Activated CD8-positive, alpha-beta T cell treated with anti-CD3 and anti-CD28 coated beads, Interleukin-2, amount 10 ng/mL, durations not matched to agents 7 days and 5 days (primary cell): ENCODE data around the gene ATRNL1. TPM values are rescaled to one million over a fixed set of nuclear protein-coding genes. Genes with fewer than 3 reads are reported as not detected.
"Not testable (repeated sequence)": the region's sequence is repeated elsewhere in the genome, so short reads cannot be mapped to it uniquely, and the experiment has no call there.

ENCODE experiments used
- ATAC-seq: fragments of 150-1000 bp; cut with Tn5 transposase; one replicate; pipeline ENCODE4 v1.10.0; 2021; ENCODE audit warnings: moderate library complexity
- CTCF ChIA-PET: fragments of 350-600 bp; sonication (Branson Sonifier 250); formaldehyde crosslinking; loops from one replicate; lab custom pipeline; 2021; ENCODE audit warnings: antibody characterized with exemption; lab: Charles Lee
- POLR2A ChIA-PET: fragments of 350-600 bp; sonication (Branson Sonifier 250); formaldehyde crosslinking; loops from one replicate; lab custom pipeline; 2021; ENCODE audit warnings: antibody characterized with exemption; lab: Charles Lee
- DNase-seq: peaks from one replicate; pipeline ENCODE4 v3.0.0-alpha.2; 2020
- H3K27ac Mint-ChIP-seq: one replicate; pipeline ENCODE4 v1.8.0; 2021; ENCODE audit warnings: mild to moderate bottlenecking, mixed read lengths
- H3K27me3 Mint-ChIP-seq: one replicate; pipeline ENCODE4 v1.8.0; 2021; ENCODE audit warnings: low read depth, mixed read lengths
- H3K36me3 Mint-ChIP-seq: one replicate; pipeline ENCODE4 v1.8.0; 2021; ENCODE audit warnings: low read depth, mixed read lengths
- H3K4me1 Mint-ChIP-seq: one replicate; pipeline ENCODE4 v1.8.0; 2021; ENCODE audit warnings: low read depth, mixed read lengths
- H3K4me3 Mint-ChIP-seq: one replicate; pipeline ENCODE4 v1.8.0; 2021; ENCODE audit warnings: mild to moderate bottlenecking, mixed read lengths
- H3K9me3 Mint-ChIP-seq: one replicate; pipeline ENCODE4 v1.8.0; 2022; ENCODE audit warnings: mixed read lengths; ENCODE audit not compliant: insufficient read depth
- total RNA-seq, 2 experiments: library from RNA; stranded (reverse); gene quantifications; one replicate each; pipeline ENCODE4 v1.2.3, GENCODE V29; 2021

Gene ATRNL1
- total RNA-seq, 2 experiments from 2014 or later: not detected

DNA sequence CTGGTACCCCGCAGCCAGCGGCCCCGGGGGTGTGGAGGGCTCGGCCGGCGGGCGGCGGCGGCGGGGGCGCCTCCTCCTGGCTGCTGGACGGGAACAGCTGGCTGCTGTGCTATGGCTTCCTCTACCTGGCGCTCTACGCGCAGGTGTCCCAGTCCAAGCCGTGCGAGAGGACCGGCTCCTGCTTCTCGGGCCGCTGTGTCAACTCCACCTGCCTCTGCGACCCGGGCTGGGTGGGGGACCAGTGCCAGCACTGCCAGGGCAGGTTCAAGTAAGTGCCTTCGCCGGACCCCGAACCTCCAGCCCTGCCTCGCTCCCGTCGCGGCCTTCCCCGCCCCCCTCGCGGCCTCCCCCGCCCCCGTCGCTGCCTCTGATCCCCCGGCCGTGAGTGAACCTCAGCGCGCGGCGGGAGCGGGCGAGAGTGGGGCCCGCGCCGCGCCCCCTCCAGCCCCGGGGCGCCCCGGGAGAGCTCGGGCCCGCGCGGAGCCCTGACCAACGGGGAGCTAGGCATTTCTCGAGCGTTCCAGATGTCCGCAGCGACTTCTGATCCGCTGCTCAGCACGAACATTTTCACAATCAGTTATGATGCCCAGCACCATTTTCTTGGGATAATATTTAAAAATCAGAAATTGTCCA lies 727 bp downstream of the ATRNL1 start:
- H3K27me3 Mint-ChIP-seq: peaks cover 43% of the 10 kb centered on the region
- H3K4me1 Mint-ChIP-seq: peaks cover 7% of the 10 kb centered on the region
- ChIA-PET CTCF (no interaction called here), POLR2A (no interaction called here)
- H3K27ac Mint-ChIP-seq: no peak overlapping the region
- no peak overlapping the region for H3K4me3 Mint-ChIP-seq
- no peaks in the 10 kb centered on the region for H3K9me3 Mint-ChIP-seq
- no peak for DNase-seq
- no peaks in the 10 kb centered on the region for H3K36me3 Mint-ChIP-seq
- peak; percentile 47 for ATAC-seq

DNA sequence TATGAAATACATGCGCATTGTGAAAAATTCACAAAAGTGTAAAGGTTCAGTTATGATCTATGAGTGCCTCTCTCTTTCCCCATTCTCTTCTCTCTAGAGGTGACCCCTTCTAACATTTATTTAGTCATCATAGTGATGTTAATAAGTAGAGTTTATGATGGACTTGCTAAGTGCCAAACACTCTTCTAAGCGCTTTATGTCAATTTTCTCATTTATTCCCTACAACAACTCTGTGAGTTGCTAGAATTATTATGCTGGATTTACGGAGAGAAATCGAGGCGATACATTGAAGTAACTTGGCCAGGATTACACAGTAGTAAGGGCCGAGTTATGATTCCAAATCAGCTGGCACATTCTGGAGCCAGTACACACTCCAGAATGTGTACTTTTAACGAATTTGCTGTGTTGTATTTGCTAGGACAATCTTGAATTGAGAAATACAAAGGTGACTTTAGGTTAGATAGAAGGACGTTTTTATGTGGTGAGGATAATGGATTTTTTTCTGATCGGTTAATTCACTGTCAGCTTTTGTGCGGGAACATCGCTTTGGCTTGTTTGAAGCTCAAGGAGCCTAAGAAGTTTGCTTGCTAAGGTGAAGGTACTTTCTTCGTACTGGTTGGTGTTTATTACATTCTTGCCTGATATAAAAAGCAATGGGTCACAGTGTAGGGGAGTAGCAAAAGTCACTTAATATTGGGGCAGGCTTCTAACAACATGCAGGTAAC lies 1.4 kb downstream of the ATRNL1 start:
- no peak overlapping the region for H3K27ac Mint-ChIP-seq
- POLR2A ChIA-PET: no interaction called here
- H3K4me1 Mint-ChIP-seq: peaks cover 7% of the 10 kb centered on the region

GRCh38 chr10:115095758-115096157 lies 2.6 kb downstream of the ATRNL1 start:
- no peaks in the 10 kb centered on the region for H3K9me3 Mint-ChIP-seq
- ChIA-PET CTCF (interaction anchor here (1.2 to 1.4 kb wide), 2 partner anchors 216 to 219 kb away, joined by 3 to 5 read pairs; no protein-coding TSS in a partner anchor), POLR2A (no interaction called here)
- no peaks in the 10 kb centered on the region for H3K36me3 Mint-ChIP-seq
- H3K27ac Mint-ChIP-seq: no peak overlapping the region
- no peak for DNase-seq
- peaks cover 45% of the 10 kb centered on the region for H3K27me3 Mint-ChIP-seq
- no peak for ATAC-seq
- no peak overlapping the region for H3K4me3 Mint-ChIP-seq
- H3K4me1 Mint-ChIP-seq: peaks cover 7% of the 10 kb centered on the region

More for the DNA sequence above, 1.4 kb downstream of the ATRNL1 start:
- peaks cover 43% of the 10 kb centered on the region for H3K27me3 Mint-ChIP-seq
- no peaks in the 10 kb centered on the region for H3K36me3 Mint-ChIP-seq
- H3K9me3 Mint-ChIP-seq: no peaks in the 10 kb centered on the region
- CTCF ChIA-PET: no interaction called here
- no peak for DNase-seq
- H3K4me3 Mint-ChIP-seq: no peak overlapping the region
- ATAC-seq: no peak

DNA sequence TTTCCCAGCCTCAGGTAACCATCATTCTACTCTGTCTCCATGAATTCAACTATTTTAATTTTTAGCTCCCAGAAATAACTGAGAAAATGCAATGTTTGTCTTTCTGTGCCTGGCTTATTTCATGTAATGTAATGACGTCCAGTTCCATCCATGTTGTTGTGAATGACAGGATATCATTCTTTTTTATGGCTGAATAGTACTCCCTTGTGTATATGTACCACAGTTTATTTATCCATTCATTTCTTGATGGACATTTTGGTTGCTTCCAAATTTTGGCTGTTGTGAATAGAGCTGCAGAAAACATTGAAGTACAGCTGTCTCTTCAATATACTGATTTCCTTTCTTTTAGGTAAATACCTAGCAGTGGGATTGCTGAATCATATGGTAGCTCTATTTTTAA lies 10.5 kb downstream of the ATRNL1 start:
- Mint-ChIP-seq H3K27ac (no peak overlapping the region), H3K36me3 (no peaks in the 10 kb centered on the region), H3K9me3 (peaks cover 15% of the 10 kb centered on the region), H3K27me3 (peaks cover 17% of the 10 kb centered on the region), H3K4me1 (no peaks in the 10 kb centered on the region), H3K4me3 (no peak overlapping the region)
- DNase-seq (no peak), ATAC-seq (no peak)
- ChIA-PET POLR2A (no interaction called here), CTCF (no interaction called here)

DNA sequence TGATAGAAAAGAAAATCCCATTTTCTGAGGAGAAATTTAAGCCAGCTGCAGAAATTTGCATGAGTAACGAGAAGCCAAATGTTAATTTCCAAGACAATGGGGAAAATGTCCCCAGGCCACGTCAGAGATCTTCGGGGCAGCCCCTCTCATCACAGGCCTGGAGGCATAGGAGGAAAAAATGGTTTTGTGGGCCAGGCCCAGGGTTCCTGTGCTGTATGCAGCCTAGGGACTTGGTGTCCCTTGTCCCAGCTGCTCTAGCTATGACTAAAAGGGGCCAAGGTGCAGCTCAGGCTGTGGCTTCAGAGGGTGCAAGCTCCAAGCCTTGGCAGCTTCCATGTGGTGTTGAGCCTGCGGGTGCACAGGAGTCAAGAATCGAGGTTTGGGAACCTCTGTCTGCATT lies 12.2 kb downstream of the ATRNL1 start:
- ATAC-seq, DNase-seq, H3K4me1 Mint-ChIP-seq, CTCF ChIA-PET, H3K4me3 Mint-ChIP-seq, POLR2A ChIA-PET, H3K27ac Mint-ChIP-seq, H3K36me3 Mint-ChIP-seq: not testable (repeated sequence)
- peaks cover 11% of the 10 kb centered on the region for H3K27me3 Mint-ChIP-seq
- H3K9me3 Mint-ChIP-seq: peaks cover 15% of the 10 kb centered on the region

GRCh38 chr10:115107830-115108229 lies 14.7 kb downstream of the ATRNL1 start:
- POLR2A ChIA-PET: no interaction called here
- no peak overlapping the region for H3K27ac Mint-ChIP-seq
- H3K4me3 Mint-ChIP-seq: no peak overlapping the region
- peaks cover 15% of the 10 kb centered on the region for H3K9me3 Mint-ChIP-seq
- no peak for ATAC-seq
- CTCF ChIA-PET: no interaction called here
- no peak for DNase-seq
- no peaks in the 10 kb centered on the region for H3K4me1 Mint-ChIP-seq
- H3K27me3 Mint-ChIP-seq: peaks cover 5% of the 10 kb centered on the region
- no peaks in the 10 kb centered on the region for H3K36me3 Mint-ChIP-seq

DNA sequence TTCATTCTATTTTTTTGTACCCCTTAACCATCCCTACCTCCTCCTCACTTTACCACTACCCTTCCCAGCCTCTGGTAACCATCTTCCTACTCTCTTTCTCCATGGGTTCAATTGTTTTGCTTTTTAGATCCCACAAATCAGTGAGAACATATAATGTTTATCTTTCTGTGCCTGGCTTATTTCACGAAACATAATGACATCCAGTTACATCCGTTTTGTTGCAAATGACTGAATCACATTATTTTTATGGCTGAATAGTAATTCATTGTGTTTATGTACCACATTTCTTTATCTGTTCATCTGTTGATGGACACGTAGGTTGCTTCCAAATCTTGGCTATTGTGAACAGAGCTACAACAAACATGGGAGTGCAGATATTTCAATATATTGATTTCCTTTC lies 24.1 kb downstream of the ATRNL1 start:
- H3K27ac Mint-ChIP-seq: no peak overlapping the region
- no peaks in the 10 kb centered on the region for H3K36me3 Mint-ChIP-seq
- H3K4me3 Mint-ChIP-seq: no peak overlapping the region
- peaks cover 12% of the 10 kb centered on the region for H3K27me3 Mint-ChIP-seq
- ChIA-PET CTCF (no interaction called here), POLR2A (no interaction called here)
- no peaks in the 10 kb centered on the region for H3K4me1 Mint-ChIP-seq
- DNase-seq (no peak), ATAC-seq (no peak)
- H3K9me3 Mint-ChIP-seq: no peaks in the 10 kb centered on the region

GRCh38 chr10:115118346-115118745 lies 25.2 kb downstream of the ATRNL1 start:
- DNase-seq (no peak), ATAC-seq (no peak)
- ChIA-PET CTCF (no interaction called here), POLR2A (no interaction called here)
- Mint-ChIP-seq H3K27ac (no peak overlapping the region), H3K4me3 (no peak overlapping the region), H3K4me1 (no peaks in the 10 kb centered on the region), H3K36me3 (no peaks in the 10 kb centered on the region), H3K9me3 (no peaks in the 10 kb centered on the region), H3K27me3 (peaks cover 10% of the 10 kb centered on the region)

GRCh38 chr10:115125505-115125904 lies 32.3 kb downstream of the ATRNL1 start:
- H3K36me3 Mint-ChIP-seq: no peaks in the 10 kb centered on the region
- H3K9me3 Mint-ChIP-seq: no peaks in the 10 kb centered on the region
- POLR2A ChIA-PET: no interaction called here
- ATAC-seq: no peak
- CTCF ChIA-PET: no interaction called here
- no peak overlapping the region for H3K27ac Mint-ChIP-seq
- no peaks in the 10 kb centered on the region for H3K27me3 Mint-ChIP-seq
- H3K4me1 Mint-ChIP-seq: no peaks in the 10 kb centered on the region
- H3K4me3 Mint-ChIP-seq: no peak overlapping the region
- no peak for DNase-seq

- ChIA-PET POLR2A (no interaction called here), CTCF (interaction anchor here (0.6 to 2.4 kb wide), 6 partner anchors 12 to 826 kb away, joined by 3 to 14 read pairs (median 6); no protein-coding TSS in a partner anchor)
- no peaks in the 10 kb centered on the region for H3K27me3 Mint-ChIP-seq
- H3K27ac Mint-ChIP-seq: no peak overlapping the region
- no peak for DNase-seq
- H3K4me1 Mint-ChIP-seq: no peaks in the 10 kb centered on the region
- no peaks in the 10 kb centered on the region for H3K36me3 Mint-ChIP-seq
- ATAC-seq: no peak
- no peaks in the 10 kb centered on the region for H3K9me3 Mint-ChIP-seq
- no peak overlapping the region for H3K4me3 Mint-ChIP-seq
Measured at GRCh38 chr10:115129752-115130151, 36.6 kb downstream of the ATRNL1 start.

GRCh38 chr10:115136616-115137015 lies 43.5 kb downstream of the ATRNL1 start:
- Mint-ChIP-seq H3K4me1 (no peaks in the 10 kb centered on the region), H3K27me3 (no peaks in the 10 kb centered on the region), H3K4me3 (no peak overlapping the region), H3K9me3 (no peaks in the 10 kb centered on the region), H3K36me3 (no peaks in the 10 kb centered on the region), H3K27ac (no peak overlapping the region)
- POLR2A ChIA-PET: no interaction called here
- ATAC-seq (no peak), DNase-seq (no peak)
- CTCF ChIA-PET: no interaction called here

- CTCF ChIA-PET: interaction anchor here (1.0 to 1.1 kb wide), 2 partner anchors 11 to 30 kb away, joined by 3 to 5 read pairs; no protein-coding TSS in a partner anchor
- Mint-ChIP-seq H3K4me3 (no peak overlapping the region), H3K4me1 (no peaks in the 10 kb centered on the region), H3K27me3 (no peaks in the 10 kb centered on the region), H3K27ac (no peak overlapping the region), H3K9me3 (no peaks in the 10 kb centered on the region), H3K36me3 (no peaks in the 10 kb centered on the region)
- POLR2A ChIA-PET: no interaction called here
- no peak for DNase-seq
- ATAC-seq: no peak
Measured at GRCh38 chr10:115141254-115141653, 48.1 kb downstream of the ATRNL1 start.
